Activated CD4-positive, alpha-beta T cell treated with anti-CD3 and anti-CD28 coated beads for 4 hours (primary cell): ENCODE results near the gene ZNHIT3.

ENCODE experiments used
- DNase-seq, 2 donors: peaks; one replicate each; pipeline ENCODE4 v3.0.0-alpha.2; 2020

The ZNHIT3 gene

GRCh38 chr17:36515837-36516236, 29.4 kb downstream of the ZNHIT3 start:
- no peak for DNase-seq

GRCh38 chr17:36523113-36523512, 36.6 kb downstream of the ZNHIT3 start:
- DNase-seq, result no peak

- no peak for DNase-seq
Measured at GRCh38 chr17:36524428-36524876, 38.0 kb downstream of the ZNHIT3 start.

GRCh38 chr17:36525113-36525512, 38.6 kb downstream of the ZNHIT3 start:
- no peak for DNase-seq

- DNase-seq, result no peak
Measured at GRCh38 chr17:36525888-36526287, 39.4 kb downstream of the ZNHIT3 start.

GRCh38 chr17:36527621-36528250, 41.3 kb downstream of the ZNHIT3 start:
- DNase-seq, result no peak

GRCh38 chr17:36529121-36529520, 42.6 kb downstream of the ZNHIT3 start:
- no peak for DNase-seq

GRCh38 chr17:36532435-36532975, 46.0 kb downstream of the ZNHIT3 start:
- DNase-seq, result no peak

- peak; percentile 51 to 53 for DNase-seq
Measured at GRCh38 chr17:36533935-36534839, 47.7 kb downstream of the ZNHIT3 start.

GRCh38 chr17:36534840-36535668, 48.6 kb downstream of the ZNHIT3 start, which contains the start of the genes MYO19 and PIGW:
TSS of gene MYO19 (minus strand) at chr17:36534868. CDS start at chr17:36532538, 2,330 bp downstream.
TSS of gene PIGW (plus strand) at chr17:36534987. CDS start at chr17:36537102, 2,115 bp downstream.
- DNase-seq, result peak; percentile 83 to 88

GRCh38 chr17:36535669-36536081, 49.2 kb downstream of the ZNHIT3 start:
- DNase-seq, result no peak

- DNase-seq, result no peak
Measured at GRCh38 chr17:36540696-36541095, 54.2 kb downstream of the ZNHIT3 start.

GRCh38 chr17:36542755-36543154, 56.3 kb downstream of the ZNHIT3 start:
- DNase-seq, result no peak

- no peak for DNase-seq
Measured at GRCh38 chr17:36544044-36544306, 57.5 kb downstream of the ZNHIT3 start.

GRCh38 chr17:36544307-36545076, 58.0 kb downstream of the ZNHIT3 start, which contains the start of gene GGNBP2:
TSS of gene GGNBP2 (plus strand) at chr17:36544919. CDS start at chr17:36545725, 806 bp downstream.
- peak; percentile 87 to 95 for DNase-seq

GRCh38 chr17:36545077-36545464, 58.6 kb downstream of the ZNHIT3 start:
- no peak for DNase-seq
